H1 (cell line): ENCODE measurements around the gene RFTN2. TPM values are rescaled to one million over a fixed set of nuclear protein-coding genes. Genes with fewer than 3 reads are reported as not detected.

Source experiments
- CTCF ChIA-PET: fragments of 300-600 bp; sonication (Branson Sonifier 250); formaldehyde crosslinking; loops from one replicate; lab custom pipeline; 2021; ENCODE audit not compliant: partially characterized antibody; lab: Charles Lee
- POLR2A ChIA-PET: fragments of 300-600 bp; sonication (Branson Sonifier 250); formaldehyde crosslinking; loops from one replicate; lab custom pipeline; 2021; ENCODE audit warnings: inconsistent platforms; ENCODE audit not compliant: partially characterized antibody; lab: Charles Lee
- DNase-seq, 2 experiments: peaks; one replicate each; pipeline versions ENCODE4 v3.0.0 to v3.0.0-alpha.2; 2010 to 2022; ENCODE audit warnings: low spot score in 2 of 2, low read depth in 1 of 2, mixed read lengths in 1 of 2
- FAIRE-seq: peaks from 2 replicates; lab custom pipeline; 2011; peaks lifted over from hg19 to GRCh38; lab: Jason Lieb, UNC
- H2AFZ ChIP-seq: 2 replicates; pipeline ENCODE4 v1.8.1; 2012; ENCODE audit warnings: low read length, inconsistent platforms
- H2AK5ac ChIP-seq: 2 replicates; pipeline ENCODE4 v1.6.1; 2013; ENCODE audit warnings: low read depth, low read length
- H2BK120ac ChIP-seq: replicated peaks from 2 replicates; pipeline ENCODE3; 2013; ENCODE audit warnings: low read depth, low read length, inconsistent platforms
- H2BK12ac ChIP-seq: 2 replicates; pipeline ENCODE4 v1.6.1; 2013; ENCODE audit warnings: low read depth, low read length
- H2BK15ac ChIP-seq: 2 replicates; pipeline ENCODE4 v1.6.1; 2013; ENCODE audit warnings: low read length
- H2BK20ac ChIP-seq: 2 replicates; pipeline ENCODE4 v1.6.1; 2013; ENCODE audit warnings: low read length
- H2BK5ac ChIP-seq: 2 replicates; pipeline ENCODE4 v1.6.1; 2013; ENCODE audit warnings: low read depth, low read length
- H3K14ac ChIP-seq: 2 replicates; pipeline ENCODE4 v1.6.1; 2013; ENCODE audit warnings: inconsistent platforms; ENCODE audit not compliant: insufficient read length
- H3K18ac ChIP-seq: 2 replicates; pipeline ENCODE4 v1.6.1; 2013; ENCODE audit warnings: low read length; ENCODE audit errors: extremely low read depth
- H3K23ac ChIP-seq: 2 replicates; pipeline ENCODE4 v1.6.1; 2013; ENCODE audit warnings: inconsistent platforms; ENCODE audit not compliant: insufficient read length
- H3K23me2 ChIP-seq: 2 replicates; pipeline ENCODE4 v1.6.1; 2013; ENCODE audit warnings: low read depth, low read length
- H3K27ac ChIP-seq: 2 replicates; pipeline ENCODE4 v1.6.1; 2011; ENCODE audit warnings: low read depth, low read length, inconsistent platforms
- H3K27me3 ChIP-seq, 4 experiments: replicated peaks in 1 of 4; 1 replicate in 1 of 4; 2 replicates in 3 of 4; pipeline versions ENCODE4 v1.6.1 to v1.8.1; 2011 to 2013; ENCODE audit warnings: low read length in 3 of 4, mild to moderate bottlenecking in 3 of 4, inconsistent platforms in 2 of 4, mixed read lengths in 2 of 4, moderate library complexity in 1 of 4; ENCODE audit not compliant: control insufficient read depth in 3 of 4, insufficient read depth in 3 of 4; ENCODE audit errors: extremely low read depth in 1 of 4
- H3K36me3 ChIP-seq, 4 experiments: 2 replicates each; pipeline versions ENCODE4 v1.6.1 to v1.8.1; 2011 to 2013; ENCODE audit warnings: mild to moderate bottlenecking in 4 of 4, low read length in 3 of 4, moderate library complexity in 2 of 4, control low read depth in 1 of 4, inconsistent platforms in 1 of 4; ENCODE audit not compliant: insufficient read depth in 4 of 4, control insufficient read depth in 2 of 4
- H3K4ac ChIP-seq: replicated peaks from 2 replicates; pipeline ENCODE3; 2013; ENCODE audit warnings: low read length, low read depth, mixed read lengths, inconsistent platforms; ENCODE audit not compliant: insufficient read length
- H3K4me1 ChIP-seq, 4 experiments: replicated peaks in 1 of 4; 1 replicate in 1 of 4; 2 replicates in 3 of 4; pipeline versions ENCODE4 v1.6.1 to v1.8.1; 2011 to 2013; ENCODE audit warnings: low read length in 3 of 4, inconsistent platforms in 2 of 4, mixed read lengths in 1 of 4; ENCODE audit not compliant: insufficient read depth in 4 of 4, control insufficient read depth in 3 of 4
- H3K4me2 ChIP-seq, 2 experiments: 2 replicates each; pipeline versions ENCODE4 v1.6.1 to v1.8.1; 2011 to 2013; ENCODE audit warnings: low read depth in 2 of 2, low read length in 2 of 2, control low read depth in 1 of 2, inconsistent platforms in 1 of 2, mild to moderate bottlenecking in 1 of 2; ENCODE audit not compliant: insufficient read depth in 1 of 2
- H3K4me3 ChIP-seq, 4 experiments: fragments of 200-600, 300-600 bp in 1 of 4; sonication (generic), shearing (Covaris generic), sonication (Bioruptor Twin) in 1 of 4; 2 replicates each; pipeline versions ENCODE4 v1.5.1 to v1.8.1; 2011 to 2016; ENCODE audit warnings: low read length in 4 of 4, low read depth in 3 of 4, control low read depth in 2 of 4, inconsistent platforms in 2 of 4, mild to moderate bottlenecking in 2 of 4, mixed read lengths in 1 of 4, moderate library complexity in 1 of 4; ENCODE audit not compliant: insufficient read depth in 2 of 4; ENCODE audit errors: extremely low read depth in 1 of 4
- H3K56ac ChIP-seq: replicated peaks from 2 replicates; pipeline ENCODE3; 2013; ENCODE audit warnings: low read depth, mild to moderate bottlenecking, mixed read lengths, low read length, inconsistent platforms; ENCODE audit not compliant: insufficient read length
- H3K79me1 ChIP-seq: 2 replicates; pipeline ENCODE4 v1.6.1; 2013; ENCODE audit warnings: low read depth, low read length, control low read depth
- H3K79me2 ChIP-seq, 2 experiments: 2 replicates each; pipeline versions ENCODE4 v1.6.1 to v1.8.1; 2012 to 2013; ENCODE audit warnings: low read length in 2 of 2, mild to moderate bottlenecking in 2 of 2, inconsistent platforms in 1 of 2; ENCODE audit not compliant: insufficient read depth in 2 of 2, control insufficient read depth in 1 of 2
- H3K9ac ChIP-seq, 4 experiments: replicated peaks in 1 of 4; 1 replicate in 1 of 4; 2 replicates in 3 of 4; pipeline versions ENCODE4 v1.6.1 to v1.8.1; 2011 to 2013; ENCODE audit warnings: low read depth in 3 of 4, low read length in 3 of 4, control low read depth in 2 of 4, mild to moderate bottlenecking in 2 of 4, moderate library complexity in 2 of 4, inconsistent platforms in 1 of 4; ENCODE audit errors: extremely low read depth in 1 of 4
- H3K9me3 ChIP-seq, 2 experiments: 2 replicates each; pipeline versions ENCODE4 v1.6.1 to v1.8.1; 2012 to 2013; ENCODE audit warnings: mild to moderate bottlenecking in 2 of 2, moderate library complexity in 2 of 2, control low read depth in 1 of 2, inconsistent platforms in 1 of 2, low read depth in 1 of 2, low read length in 1 of 2, mixed read lengths in 1 of 2; ENCODE audit not compliant: insufficient read depth in 2 of 2
- H4K20me1 ChIP-seq, 2 experiments: replicated peaks in 1 of 2; 2 replicates each; pipeline versions ENCODE3 to v1.8.1; 2011 to 2013; ENCODE audit warnings: inconsistent platforms in 2 of 2, low read length in 2 of 2, mild to moderate bottlenecking in 1 of 2; ENCODE audit not compliant: insufficient read depth in 2 of 2, control insufficient read depth in 1 of 2
- H4K5ac ChIP-seq: 2 replicates; pipeline ENCODE4 v1.6.1; 2013; ENCODE audit warnings: low read length, low read depth, mixed read lengths, inconsistent platforms; ENCODE audit not compliant: insufficient read length
- H4K8ac ChIP-seq: 2 replicates; pipeline ENCODE4 v1.8.0; 2013; ENCODE audit warnings: mild to moderate bottlenecking, moderate library complexity, low read length, inconsistent platforms; ENCODE audit not compliant: insufficient read depth; ENCODE audit errors: extremely low read depth
- H4K91ac ChIP-seq: replicated peaks from 2 replicates; pipeline ENCODE3; 2013; ENCODE audit warnings: low read length, mixed read lengths, inconsistent platforms; ENCODE audit not compliant: insufficient read length
- CEBPB ChIP-seq: IDR thresholded peaks from 2 replicates; pipeline ENCODE4 v1.6.1; 2012; ENCODE audit warnings: low read depth, low read length
- SIN3A ChIP-seq, 2 experiments: IDR thresholded peaks in 1 of 2; conservative IDR thresholded peaks in 1 of 2; 2 replicates each; pipeline ENCODE4 v1.6.1; 2011 to 2012; ENCODE audit warnings: low read length in 2 of 2, improper control_type of control experiment in 1 of 2, low read depth in 1 of 2, mild to moderate bottlenecking in 1 of 2
- WGBS, 2 experiments: shearing (Covaris generic) in 1 of 2; methylation state at CpG; one replicate each; pipeline versions ENCODE4 v1.1.6 to v1.1.7; 2013 to 2015; ENCODE audit warnings: low lambda C conversion rate in 2 of 2, mixed read lengths in 2 of 2, inconsistent platforms in 1 of 2, low coverage in 1 of 2, missing lambda C conversion rate in 1 of 2; ENCODE audit not compliant: insufficient replicate concordance in 2 of 2, insufficient coverage in 1 of 2, insufficient read length in 1 of 2; ENCODE audit errors: extremely low coverage in 1 of 2, missing lambda C conversion rate in 1 of 2; 5-methylcytosine and 5-hydroxymethylcytosine counted together
- polyA plus RNA-seq, 7 experiments: library from polyadenylated mRNA; depleted of rRNA in 3 of 7; stranded (reverse) in 5 of 7; unstranded in 2 of 7; fragments of >200 nt in 5 of 7; fragments of 200-250 nt in 2 of 7; gene quantifications; 1 replicate in 5 of 7; 2 replicates in 1 of 7; 4 replicates in 1 of 7; pipeline versions ENCODE4 v1.2.1 to v1.2.3, GENCODE V29; 2011 to 2013; ENCODE audit warnings: missing spikeins in 2 of 7, mixed read lengths in 2 of 7
- total RNA-seq: library from RNA; stranded (reverse); fragmentation: NEBNext Ultra II Directional; extraction: Animal tissue kit (Norgen Biotek cat#: 25700); gene quantifications from 2 replicates; pipeline ENCODE4 v1.2.1, GENCODE V29; 2021

The RFTN2 gene
- total and polyA plus RNA-seq, 2 of the 8 experiments (the other 6 are each of a cell fraction or from before 2014, with no cell fraction given): 2.3 to 2.4 TPM

- Histone ChIP-seq H3K4me3 (peak overlapping the region; percentile 85 to 92 (median 90); a peak in 7 of 8 replicates), H3K36me3 (peaks cover 3 to 16% (median 5%) of the 10 kb centered on the region in 4 experiments; a peak in 5 of 8 replicates), H3K27me3 (no peaks in the 10 kb centered on the region; a peak in 1 of 7 replicates), H3K14ac (no peak overlapping the region), H3K23ac (no peak overlapping the region), H2AFZ (no peak overlapping the region), H3K4me1 (peaks cover 0 to 7% (median 5%) of the 10 kb centered on the region in 4 experiments; a peak in 4 of 7 replicates), H2AK5ac (no peak overlapping the region), H4K5ac (no peak overlapping the region), H3K9ac (peak overlapping the region; percentile 14 to 70 (median 46); a peak in 4 of 7 replicates), H2BK5ac (no peak overlapping the region), H2BK15ac (no peak overlapping the region), H3K4me2 (peak overlapping the region; percentile 88 to 98), H2BK12ac (no peak overlapping the region), H3K79me1 (peaks cover 7% of the 10 kb centered on the region), H3K4ac (no peak overlapping the region), H3K79me2 (peaks cover 21 to 61% of the 10 kb centered on the region in 2 experiments), H2BK20ac (no peak overlapping the region), H4K8ac (no peak overlapping the region), H4K91ac (no peak overlapping the region), H3K27ac (no peak overlapping the region), H3K9me3 (no peaks in the 10 kb centered on the region), H4K20me1 (peaks cover 16 to 29% of the 10 kb centered on the region in 2 experiments), H3K56ac (no peak overlapping the region), H2BK120ac (no peak overlapping the region), H3K18ac (no peak overlapping the region), H3K23me2 (peaks cover 22% of the 10 kb centered on the region)
- ChIA-PET CTCF (interaction anchor here (0.7 to 2.2 kb wide), 12 partner anchors 9 to 346 kb away, joined by 3 to 18 read pairs (median 4); no protein-coding TSS in a partner anchor), POLR2A (interaction anchor here (0.7 to 1.4 kb wide), 2 partner anchors 113 to 1537 kb away, joined by 3 read pairs; no protein-coding TSS in a partner anchor)
- no peak for FAIRE-seq
- no peak for DNase-seq
- WGBS, 2 experiments: 14% methylated on average over 4 of the region's 4 CpGs; no CpG with 5 or more reads in 1 of the 2 experiments
- peak; percentile 74 for TF ChIP-seq CEBPB
- TF ChIP-seq SIN3A (conservative IDR thresholded peaks at IDR 0.05 in 1 of 2, IDR thresholded peaks at IDR 0.05 in 1 of 2; ENCODE audit: low read depth in 1 of 2, low read length in 2 of 2): 0 out of 4 replicates have a peak, but pooled peaks of 1 of the 2 experiments have one; percentile 16
Measured at GRCh38 chr2:197707316-197708213, 32.2 kb upstream of the RFTN2 start.
